SW 1271 (cell line): ENCODE measurements around the gene ZCCHC17.
A peak's percentile ranks its signal among the peaks of the same experiment; 100 is the strongest.

Experiments used
- DNase-seq, 2 experiments: peaks; one replicate each; lab custom pipeline; 2025; lab: John Stamatoyannopoulos, UW

The ZCCHC17 gene

GRCh38 chr1:31306278-31306677 is 9.4 kb downstream of the ZCCHC17 start:
- DNase-seq: no peak

- no peak for DNase-seq
These were observed 11.2 kb downstream of the ZCCHC17 start for GRCh38 chr1:31308036-31308435.

GRCh38 chr1:31310198-31310597 is 13.4 kb downstream of the ZCCHC17 start:
- DNase-seq: no peak

- no peak for DNase-seq
These were observed 19.1 kb downstream of the ZCCHC17 start for GRCh38 chr1:31315902-31316301.

GRCh38 chr1:31318146-31318545 is 21.3 kb downstream of the ZCCHC17 start:
- no peak for DNase-seq

- no peak for DNase-seq
These were observed 27.3 kb downstream of the ZCCHC17 start for GRCh38 chr1:31324093-31324492.

- DNase-seq: no peak
These were observed 28.2 kb downstream of the ZCCHC17 start for GRCh38 chr1:31324992-31325391.

GRCh38 chr1:31326461-31326860 is 29.6 kb downstream of the ZCCHC17 start:
- no peak for DNase-seq

GRCh38 chr1:31327381-31327780 is 30.5 kb downstream of the ZCCHC17 start:
- no peak for DNase-seq

- peak in 1 of 2 experiments; percentile 30 for DNase-seq
These were observed 38.2 kb downstream of the ZCCHC17 start for GRCh38 chr1:31335007-31335406.

- DNase-seq: no peak
These were observed 40.0 kb downstream of the ZCCHC17 start for GRCh38 chr1:31336687-31337467.

GRCh38 chr1:31344503-31344902 is 47.7 kb downstream of the ZCCHC17 start:
- no peak for DNase-seq

GRCh38 chr1:31345635-31346034 is 48.8 kb downstream of the ZCCHC17 start:
- no peak for DNase-seq

- DNase-seq: no peak
These were observed 50.0 kb downstream of the ZCCHC17 start for GRCh38 chr1:31346785-31347184.

- DNase-seq: no peak
These were observed 51.6 kb downstream of the ZCCHC17 start for GRCh38 chr1:31348449-31348848.

GRCh38 chr1:31354283-31354682 is 57.5 kb downstream of the ZCCHC17 start:
- no peak for DNase-seq

- no peak for DNase-seq
These were observed 59.6 kb downstream of the ZCCHC17 start for GRCh38 chr1:31356427-31356826.

GRCh38 chr1:31361607-31362006 is 64.8 kb downstream of the ZCCHC17 start:
- DNase-seq: no peak

GRCh38 chr1:31362032-31362431 is 65.2 kb downstream of the ZCCHC17 start:
- no peak for DNase-seq

- no peak for DNase-seq
These were observed 67.9 kb downstream of the ZCCHC17 start for GRCh38 chr1:31364561-31365250.

GRCh38 chr1:31366796-31367195 is 70.0 kb downstream of the ZCCHC17 start:
- DNase-seq: no peak

- DNase-seq: no peak
These were observed 71.8 kb downstream of the ZCCHC17 start for GRCh38 chr1:31368611-31369107.

GRCh38 chr1:31370021-31370420 is 73.2 kb downstream of the ZCCHC17 start:
- DNase-seq: no peak
